GM19467 (cell line): ENCODE measurements around the gene COL26A1.
"Not testable (repeated sequence)": the region's sequence is repeated elsewhere in the genome, so short reads cannot be mapped to it uniquely, and the experiment has no call there.

ENCODE experiments used
- ATAC-seq: cut with Tn5 transposase; IDR thresholded peaks from one replicate; pipeline ENCODE4 v1.9.1; 2021; ENCODE audit warnings: mild to moderate bottlenecking, moderate library complexity; ENCODE audit not compliant: unreplicated experiment

Gene COL26A1

DNA sequence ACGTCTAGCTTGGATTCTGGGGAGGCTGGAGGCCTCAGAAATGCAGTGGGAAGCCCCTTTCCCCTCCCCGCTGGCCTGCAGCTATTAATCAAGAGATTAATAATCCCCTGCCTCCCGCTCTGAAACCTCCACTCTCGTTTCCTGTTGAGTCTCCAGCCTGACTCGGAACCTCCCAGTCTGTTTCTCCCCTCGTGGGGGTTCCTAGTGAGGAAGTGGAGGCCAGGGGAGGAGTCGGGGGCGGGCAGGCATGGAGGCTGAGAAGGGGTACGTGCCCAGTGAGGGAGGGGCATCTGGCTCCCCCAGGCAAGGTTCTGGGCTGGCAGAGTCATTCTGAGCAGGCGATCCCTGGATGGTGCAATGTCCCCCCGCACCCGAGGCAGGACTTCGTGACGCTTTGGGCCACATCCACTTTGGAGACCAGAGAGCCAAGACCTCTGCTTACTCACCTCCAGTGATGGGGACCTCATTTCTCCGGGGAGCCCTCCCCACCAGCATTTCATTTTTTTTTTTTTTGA lies 73.6 kb downstream of the COL26A1 start:
- no peak for ATAC-seq

GRCh38 chr7:101436857-101437576 lies 74.3 kb downstream of the COL26A1 start:
- ATAC-seq = no peak

GRCh38 chr7:101441890-101442289 lies 79.2 kb downstream of the COL26A1 start:
- ATAC-seq = no peak

DNA sequence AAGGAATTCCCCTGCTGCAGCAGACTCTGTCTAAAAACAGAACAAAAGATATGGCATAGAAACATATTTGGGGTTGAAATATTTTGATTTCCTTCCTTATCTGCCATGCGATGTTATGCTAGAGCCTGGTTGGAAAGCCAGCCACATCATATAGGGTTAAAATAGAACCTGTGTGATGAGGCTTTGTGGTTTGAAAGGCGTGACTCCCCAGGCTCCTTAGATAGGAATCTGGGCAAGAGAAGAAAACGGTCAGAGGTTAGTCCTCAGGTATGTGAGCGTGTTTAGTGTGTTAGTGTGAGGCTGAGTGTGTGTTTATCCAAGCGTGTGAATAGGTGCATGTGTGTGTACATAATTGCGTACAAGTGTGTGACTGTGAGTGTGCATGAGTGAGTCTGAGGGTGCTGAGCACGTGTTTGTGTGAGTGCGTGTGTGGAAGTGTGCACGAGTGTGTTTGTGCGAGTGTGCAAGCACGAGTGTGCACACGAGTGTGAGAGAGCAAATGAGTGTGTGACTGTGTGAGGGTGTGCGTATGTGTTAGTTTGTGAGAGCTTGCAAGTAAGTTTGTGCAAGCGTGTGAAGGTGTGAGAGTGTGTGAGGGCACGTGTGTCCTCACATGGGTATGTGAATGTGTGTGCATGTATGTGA lies 79.9 kb downstream of the COL26A1 start:
- ATAC-seq = no peak

DNA sequence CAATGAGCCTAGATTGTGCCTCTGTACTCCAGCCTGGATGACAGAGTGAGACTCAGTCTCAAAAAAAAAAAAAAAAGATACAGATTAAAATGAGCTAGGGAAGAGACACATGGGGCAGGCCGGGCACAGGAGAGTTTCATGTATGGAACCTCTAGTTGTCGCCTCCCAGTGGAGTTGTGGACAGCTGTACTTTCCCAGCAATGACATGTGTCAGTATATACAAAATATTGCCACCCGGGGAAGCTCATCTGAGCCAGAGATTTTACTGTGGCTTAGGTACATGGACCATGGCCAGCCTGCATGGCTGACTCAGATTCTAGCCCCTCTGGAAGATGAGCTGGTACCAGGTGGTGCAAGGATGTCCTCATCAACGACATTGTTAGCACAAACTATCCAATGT lies 87.4 kb downstream of the COL26A1 start:
- no peak for ATAC-seq

GRCh38 chr7:101453617-101454016 lies 90.9 kb downstream of the COL26A1 start:
- no peak for ATAC-seq

DNA sequence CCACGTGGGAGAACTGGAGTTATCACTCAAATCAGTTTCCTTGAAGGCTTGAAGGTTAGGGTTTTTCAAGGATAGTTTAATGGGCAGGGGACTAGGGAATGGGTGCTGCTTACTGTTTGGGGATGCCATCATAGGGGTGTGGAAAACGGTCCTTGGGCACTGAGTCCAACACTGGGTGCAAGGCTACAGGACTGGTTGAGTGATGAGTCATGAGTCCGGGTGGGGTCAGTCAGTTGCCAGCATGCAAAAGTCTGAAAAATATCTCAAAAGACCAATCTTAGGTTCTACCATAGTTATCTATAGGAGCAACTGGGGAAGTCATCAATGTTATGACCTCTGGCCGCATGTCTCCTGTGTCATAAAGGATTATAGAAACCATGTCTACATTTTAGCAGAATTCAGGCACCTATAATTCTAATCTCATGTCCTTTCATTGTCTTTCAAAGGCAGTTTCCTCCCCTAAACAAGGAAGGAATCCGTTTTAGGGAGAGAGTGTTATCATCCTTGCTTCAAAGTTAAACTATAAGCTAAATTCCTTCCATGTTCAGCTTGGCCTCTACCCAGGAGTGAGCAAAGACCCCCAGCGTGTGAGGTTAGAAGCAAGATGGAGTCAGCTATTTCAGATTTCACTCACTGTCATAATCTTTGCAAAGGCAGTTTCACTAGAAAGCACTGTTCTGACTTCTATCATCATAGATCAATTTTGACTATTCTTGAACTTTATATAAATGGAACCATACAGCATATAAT lies 94.5 kb downstream of the COL26A1 start:
- no peak for ATAC-seq

DNA sequence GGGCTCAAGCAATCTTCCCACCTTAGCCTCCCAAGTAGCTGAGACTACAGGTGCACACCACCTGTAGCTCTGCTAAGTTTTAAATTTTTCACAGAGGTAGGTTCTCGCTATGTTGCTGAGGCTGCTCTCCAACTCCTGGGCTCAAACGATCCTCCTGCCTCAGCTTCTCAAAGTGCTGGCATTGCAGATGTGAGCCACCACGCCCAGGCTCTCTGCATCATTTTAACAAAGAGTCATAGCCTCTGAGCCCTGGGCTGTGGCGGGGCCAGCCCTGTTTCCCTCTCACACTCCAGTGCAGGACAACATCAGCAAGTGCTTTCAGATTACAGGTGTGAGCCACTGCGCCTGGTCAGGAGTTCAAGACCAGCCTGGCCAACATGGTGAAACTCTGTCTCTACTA lies 102.5 kb downstream of the COL26A1 start:
- no peak for ATAC-seq

DNA sequence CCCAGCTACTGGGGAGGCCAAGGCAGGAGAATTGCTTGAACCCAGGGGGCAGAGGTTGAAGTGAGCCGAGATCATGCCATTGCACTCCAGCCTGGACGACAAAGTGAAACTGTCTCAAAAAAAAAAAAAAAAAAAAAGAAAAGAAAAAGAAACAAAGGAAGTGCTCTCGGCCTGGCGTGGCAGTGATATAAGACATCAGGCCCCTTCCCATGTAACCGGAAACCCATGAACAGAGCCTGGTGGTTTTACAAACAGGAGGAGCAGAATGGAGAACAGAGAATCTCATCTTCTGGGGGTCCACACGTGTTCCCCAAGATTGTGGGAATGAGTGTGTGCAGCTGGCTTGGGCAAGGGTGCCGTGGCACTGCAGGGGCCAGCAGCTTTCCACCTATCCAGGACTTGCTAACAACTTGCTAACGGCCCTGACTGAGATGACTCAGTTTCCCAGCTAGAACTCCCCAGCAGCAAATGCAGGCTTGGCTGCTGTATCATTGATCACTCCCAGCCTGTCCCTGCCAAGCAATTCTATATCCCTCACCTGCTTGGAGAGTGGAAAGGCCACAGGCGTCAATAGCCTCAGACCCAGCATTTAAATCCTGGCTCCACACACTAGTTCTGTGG lies 103.0 kb downstream of the COL26A1 start:
- no peak for ATAC-seq

- no peak for ATAC-seq
These were observed 104.2 kb downstream of the COL26A1 start for GRCh38 chr7:101466871-101467270.

DNA sequence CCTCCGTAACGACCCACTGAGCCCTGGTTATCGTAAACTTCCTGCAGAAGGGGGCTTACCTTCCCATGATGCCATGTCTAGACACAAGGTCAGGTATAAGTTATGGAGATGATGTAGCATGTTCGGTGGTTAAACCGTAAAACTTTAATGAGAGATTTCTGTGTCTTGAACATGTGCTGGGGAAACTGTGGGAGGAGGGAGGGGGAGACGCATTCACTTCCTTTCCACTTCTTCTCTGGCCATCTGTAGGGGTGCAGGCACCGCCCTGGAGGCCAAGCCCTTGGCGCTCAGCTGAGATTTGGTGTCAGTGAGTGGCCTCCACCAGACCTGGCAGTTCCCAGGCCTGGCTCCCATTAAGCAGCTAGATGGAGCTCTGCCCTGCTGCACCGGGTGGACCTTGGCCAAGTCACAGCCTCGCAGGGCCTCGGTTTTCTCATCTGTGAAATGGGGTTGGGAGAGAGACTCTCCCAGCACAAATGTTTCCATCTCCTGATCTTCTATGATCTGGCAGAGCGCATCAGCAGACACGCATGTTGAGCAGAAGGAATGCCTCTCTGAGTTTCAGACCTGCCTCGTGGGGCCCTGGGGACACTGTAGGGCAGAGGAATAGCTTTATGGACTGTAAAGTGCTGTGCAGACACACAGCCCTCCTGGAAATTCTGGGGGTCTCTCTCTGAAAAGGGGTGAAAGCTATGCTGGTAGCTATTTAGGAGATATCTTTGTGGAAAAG lies 106.0 kb downstream of the COL26A1 start:
- ATAC-seq = no peak

GRCh38 chr7:101470668-101471487 lies 108.2 kb downstream of the COL26A1 start:
- no peak for ATAC-seq

DNA sequence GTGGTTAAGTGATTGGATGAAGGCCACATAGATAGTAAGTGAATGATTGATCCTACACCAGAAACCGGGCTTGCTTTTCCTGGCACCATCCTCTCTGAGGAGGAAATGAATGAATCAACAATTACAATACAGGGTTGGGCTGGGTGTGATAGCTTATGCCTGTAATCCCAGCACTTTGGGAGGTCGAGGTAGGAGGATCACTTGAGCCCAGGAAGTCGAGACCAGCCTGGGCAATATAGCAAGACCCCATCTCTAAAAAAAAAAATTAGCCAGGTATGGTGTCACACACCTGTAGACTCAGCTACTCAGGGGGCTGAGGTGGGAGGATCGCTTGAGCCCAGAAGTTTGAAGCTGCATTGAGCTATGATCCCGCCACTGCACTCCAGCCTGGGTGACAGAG lies 111.5 kb downstream of the COL26A1 start:
- ATAC-seq = no peak

DNA sequence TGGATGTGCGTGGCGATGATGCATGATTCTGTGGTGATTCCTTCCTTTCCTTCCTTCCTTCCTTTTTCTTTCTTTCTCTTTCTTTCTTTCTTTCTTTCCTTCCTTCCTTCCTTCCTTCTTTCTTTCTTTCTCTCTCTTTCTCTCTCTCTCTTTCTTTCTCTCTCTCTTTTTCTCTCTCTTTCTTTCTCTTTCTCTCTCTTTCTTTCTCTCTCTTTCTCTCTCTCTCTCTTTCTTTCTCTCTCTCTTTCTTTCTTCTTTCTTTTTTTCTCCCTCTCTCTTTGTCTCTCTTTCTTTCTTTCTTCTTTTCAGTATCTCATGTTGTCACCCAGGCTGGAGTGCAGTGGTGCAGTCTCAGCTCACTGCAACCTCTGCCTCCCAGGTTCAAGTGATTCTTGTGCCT lies 113.0 kb downstream of the COL26A1 start:
- ATAC-seq = not testable (repeated sequence)

- ATAC-seq = no peak
These were observed 116.5 kb downstream of the COL26A1 start for GRCh38 chr7:101479217-101479616.

DNA sequence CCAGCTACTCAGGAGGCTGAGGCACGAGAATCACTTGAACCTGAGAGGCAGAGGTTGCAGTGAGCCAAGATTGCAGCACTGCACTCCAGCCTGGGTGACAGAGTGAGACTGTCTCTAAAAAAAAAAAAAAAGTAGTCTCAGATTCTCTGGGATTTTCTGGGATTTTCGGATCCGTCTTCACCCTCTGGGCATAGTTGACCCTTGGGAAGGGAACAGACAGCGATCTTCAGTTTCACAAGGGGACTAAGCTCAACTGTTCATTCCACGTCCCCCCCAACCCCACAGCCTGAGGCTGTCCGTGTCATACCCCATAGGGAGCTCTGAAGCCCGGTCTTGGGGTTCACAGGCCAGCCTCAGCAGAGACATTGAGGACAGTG lies 123.4 kb downstream of the COL26A1 start:
- ATAC-seq = not testable (repeated sequence)

- no peak for ATAC-seq
These were observed 123.9 kb downstream of the COL26A1 start for GRCh38 chr7:101486433-101487104.

- no peak for ATAC-seq
These were observed 124.4 kb downstream of the COL26A1 start for GRCh38 chr7:101487105-101487458.

- no peak for ATAC-seq
These were observed 125.1 kb downstream of the COL26A1 start for GRCh38 chr7:101487753-101488152.
